Ishikawa (cell line): ENCODE data around the gene PLEKHH1.

ENCODE experiments used
- CEBPB ChIP-seq: IDR thresholded peaks from 2 replicates; pipeline ENCODE4 v1.6.1; 2012
- CREB1 ChIP-seq: IDR thresholded peaks from 2 replicates; pipeline ENCODE4 v1.6.1; 2012; ENCODE audit warnings: low read depth
- EP300 ChIP-seq: IDR thresholded peaks from 2 replicates; pipeline ENCODE4 v1.6.1; 2012; ENCODE audit warnings: borderline replicate concordance
- MAX ChIP-seq: IDR thresholded peaks from 2 replicates; pipeline ENCODE4 v1.6.1; 2012
- NFIC ChIP-seq: IDR thresholded peaks from 2 replicates; pipeline ENCODE4 v1.6.1; 2012
- RAD21 ChIP-seq: IDR thresholded peaks from 2 replicates; pipeline ENCODE4 v1.6.1; 2012; ENCODE audit warnings: low read depth
- REST ChIP-seq: IDR thresholded peaks from 2 replicates; pipeline ENCODE4 v1.6.1; 2012; ENCODE audit warnings: low read depth, mild to moderate bottlenecking
- TAF1 ChIP-seq: IDR thresholded peaks from 2 replicates; pipeline ENCODE4 v1.6.1; 2012; ENCODE audit warnings: low read depth, mild to moderate bottlenecking
- TCF12 ChIP-seq: IDR thresholded peaks from 2 replicates; pipeline ENCODE4 v1.6.1; 2012; ENCODE audit warnings: low read depth
- USF1 ChIP-seq: IDR thresholded peaks from 2 replicates; pipeline ENCODE4 v1.6.1; 2012
- YY1 ChIP-seq: IDR thresholded peaks from 2 replicates; pipeline ENCODE4 v1.6.1; 2012; ENCODE audit warnings: low read depth
- ZBTB7A ChIP-seq: IDR thresholded peaks from 2 replicates; pipeline ENCODE4 v1.6.1; 2012; ENCODE audit warnings: low read depth

- TF ChIP-seq USF1 = no peak
- no peak for TF ChIP-seq RAD21
- no peak for TF ChIP-seq NFIC
- TF ChIP-seq MAX = no peak
- no peak for TF ChIP-seq CREB1
- no peak for TF ChIP-seq EP300
- no peak for TF ChIP-seq CEBPB
- no peak for TF ChIP-seq TAF1
- no peak for TF ChIP-seq REST
- TF ChIP-seq YY1 = no peak
- TF ChIP-seq ZBTB7A = no peak
- no peak for TF ChIP-seq TCF12
Measured at GRCh38 chr14:67529947-67530935, 2.8 kb upstream of the PLEKHH1 start.
